Epithelial cell of prostate (primary cell): ENCODE data around the gene LAMB1.
"Not testable (repeated sequence)": the region's sequence is repeated elsewhere in the genome, so short reads cannot be mapped to it uniquely, and the experiment has no call there.

ENCODE experiments used
- DNase-seq: peaks from one replicate; pipeline ENCODE4 v3.0.0-alpha.2; 2011; ENCODE audit warnings: low read depth, low spot score
- H3K27ac ChIP-seq: fragments of 450-650 bp; 2 replicates; pipeline ENCODE4 v1.5.1; 2017; ENCODE audit warnings: mild to moderate bottlenecking

LAMB1 gene

DNA sequence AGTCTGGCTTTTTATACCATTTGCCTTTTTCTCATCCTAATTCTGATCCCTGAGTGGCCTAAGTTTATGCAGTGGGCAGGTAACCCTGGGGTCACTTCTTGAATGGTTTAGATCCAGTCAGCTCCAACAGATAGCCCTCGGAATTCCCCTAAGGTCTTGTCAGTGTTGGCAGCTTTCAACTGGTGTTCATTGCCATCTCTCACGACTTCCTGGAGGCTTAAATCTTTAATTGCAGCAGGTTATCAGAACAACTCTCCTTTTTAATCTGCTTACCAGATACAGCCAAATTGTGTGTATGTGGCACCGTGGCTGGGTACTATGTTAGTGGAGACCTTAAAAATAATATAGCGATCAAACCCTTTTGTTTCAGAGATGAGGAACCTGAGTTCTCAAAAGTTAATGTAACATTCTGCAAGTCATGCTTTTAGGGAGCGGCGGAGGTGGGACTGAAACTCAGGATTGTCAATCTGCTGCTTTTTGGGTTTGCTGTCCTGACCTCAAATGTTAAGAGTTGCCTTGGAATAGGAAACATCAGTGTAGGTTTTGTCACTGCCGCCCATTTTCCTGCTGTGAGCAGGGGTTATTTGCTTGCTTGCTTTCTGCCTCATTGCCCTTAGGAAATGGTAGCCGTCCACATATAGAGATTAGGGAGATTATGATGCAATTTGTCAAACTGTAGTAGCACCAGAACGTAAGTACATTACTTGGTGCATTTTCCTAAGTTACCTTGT is 111.2 kb downstream of the LAMB1 start:
- DNase-seq = no peak
- peak overlapping the region; percentile 77 for H3K27ac ChIP-seq

DNA sequence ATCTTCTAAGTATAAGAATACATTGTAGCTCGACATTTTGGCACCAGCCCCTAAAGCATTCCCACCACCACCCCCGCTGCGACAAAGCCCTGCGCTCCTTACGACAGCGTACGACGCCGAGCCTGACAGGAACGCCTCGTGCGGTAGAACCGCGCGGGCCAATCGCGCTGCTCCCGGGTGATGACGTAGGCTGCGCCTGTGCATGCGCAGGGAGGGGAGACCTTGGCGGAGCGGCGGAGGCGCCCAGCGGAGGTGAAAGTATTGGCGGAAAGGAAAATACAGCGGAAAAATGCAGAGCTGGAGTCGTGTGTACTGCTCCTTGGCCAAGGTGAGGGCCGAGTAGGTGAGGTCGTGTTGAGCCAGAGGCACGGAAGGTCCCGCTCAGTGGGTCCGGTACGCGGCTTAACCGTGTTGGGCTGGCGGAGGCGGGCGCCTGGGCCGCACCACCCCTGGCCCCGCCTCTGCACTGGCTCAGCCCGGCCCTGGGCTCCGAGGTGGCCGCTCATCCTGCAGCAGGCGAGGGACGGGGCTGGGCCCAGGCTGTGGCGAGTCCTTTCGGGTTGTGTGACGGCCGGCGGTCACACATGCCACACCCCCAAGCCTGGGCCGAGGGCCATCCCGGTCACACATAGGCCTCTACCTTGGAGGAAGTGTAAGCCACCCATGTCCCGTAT is 111.9 kb downstream of the LAMB1 start, which contains the start of gene DLD:
Gene DLD (plus strand): TSS at position 222 of the 674 bp plus-strand sequence. CDS start 68 bp downstream, at position 290.
- DNase-seq = peak; percentile 39
- peak within 1 kb of the TSS; percentile 77 for H3K27ac ChIP-seq

DNA sequence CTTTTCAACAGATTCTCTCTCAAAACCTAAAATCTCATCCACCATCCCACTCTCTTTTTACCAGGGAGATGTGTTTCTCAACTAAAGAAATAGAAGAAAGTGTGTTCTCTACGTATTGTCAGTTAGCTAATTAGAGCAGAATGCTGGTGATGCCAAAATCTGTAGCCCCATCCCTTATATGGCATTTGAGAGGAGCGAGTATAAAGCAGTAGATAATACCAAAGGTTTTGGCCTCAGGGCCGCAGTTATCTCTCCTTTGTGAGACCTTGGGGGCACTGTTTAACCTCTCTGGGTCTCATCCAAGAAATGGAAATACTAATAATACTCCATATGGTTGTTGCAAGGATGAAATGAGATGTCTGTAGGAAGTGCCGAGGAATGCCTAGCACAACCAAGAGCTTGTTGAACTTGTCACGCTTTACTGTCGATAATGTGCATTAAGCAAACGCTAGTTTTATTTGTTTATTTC is 112.4 kb downstream of the LAMB1 start:
- peak overlapping the region; percentile 77 for H3K27ac ChIP-seq
- no peak for DNase-seq

DNA sequence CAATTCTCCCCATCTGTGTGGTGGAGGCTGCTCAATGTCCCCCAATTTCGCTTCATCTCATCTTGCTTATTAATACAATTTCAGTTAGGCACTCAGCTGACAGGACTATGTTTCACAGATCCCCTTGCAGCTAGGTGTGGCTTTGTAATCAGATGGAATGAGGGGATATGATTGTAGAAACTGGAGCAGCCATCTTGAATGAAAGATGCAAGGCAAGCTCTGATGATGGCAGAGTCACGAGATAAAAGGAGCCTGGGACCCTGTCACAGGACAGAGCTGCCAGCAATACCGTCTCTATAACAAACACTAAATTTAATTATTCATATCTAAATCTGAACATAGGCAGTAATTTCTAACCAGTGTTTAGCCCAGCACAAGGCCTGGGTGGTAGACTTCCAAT is 113.0 kb downstream of the LAMB1 start:
- H3K27ac ChIP-seq = no peak overlapping the region
- no peak for DNase-seq

DNA sequence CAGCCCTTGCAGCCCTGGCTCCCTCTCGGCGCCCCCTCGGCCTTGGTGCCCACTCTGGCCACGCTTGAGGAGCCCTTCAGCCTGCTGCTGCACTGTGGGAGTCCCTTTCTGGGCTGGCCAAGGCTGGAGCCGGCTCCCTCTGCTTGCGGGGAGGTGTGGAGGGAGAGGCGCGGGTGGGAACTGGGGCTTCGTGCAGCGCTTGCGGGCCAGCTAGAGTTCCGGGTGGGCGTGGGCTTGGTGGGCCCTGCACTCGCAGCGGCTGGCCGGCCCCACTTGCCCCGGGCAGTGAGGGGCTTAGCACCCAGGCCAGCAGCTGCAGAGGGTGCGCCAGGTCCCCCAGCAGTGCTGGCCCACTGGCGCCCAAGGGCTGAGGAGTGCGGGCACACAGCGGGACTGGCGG is 115.1 kb downstream of the LAMB1 start:
- not testable (repeated sequence) for DNase-seq

DNA sequence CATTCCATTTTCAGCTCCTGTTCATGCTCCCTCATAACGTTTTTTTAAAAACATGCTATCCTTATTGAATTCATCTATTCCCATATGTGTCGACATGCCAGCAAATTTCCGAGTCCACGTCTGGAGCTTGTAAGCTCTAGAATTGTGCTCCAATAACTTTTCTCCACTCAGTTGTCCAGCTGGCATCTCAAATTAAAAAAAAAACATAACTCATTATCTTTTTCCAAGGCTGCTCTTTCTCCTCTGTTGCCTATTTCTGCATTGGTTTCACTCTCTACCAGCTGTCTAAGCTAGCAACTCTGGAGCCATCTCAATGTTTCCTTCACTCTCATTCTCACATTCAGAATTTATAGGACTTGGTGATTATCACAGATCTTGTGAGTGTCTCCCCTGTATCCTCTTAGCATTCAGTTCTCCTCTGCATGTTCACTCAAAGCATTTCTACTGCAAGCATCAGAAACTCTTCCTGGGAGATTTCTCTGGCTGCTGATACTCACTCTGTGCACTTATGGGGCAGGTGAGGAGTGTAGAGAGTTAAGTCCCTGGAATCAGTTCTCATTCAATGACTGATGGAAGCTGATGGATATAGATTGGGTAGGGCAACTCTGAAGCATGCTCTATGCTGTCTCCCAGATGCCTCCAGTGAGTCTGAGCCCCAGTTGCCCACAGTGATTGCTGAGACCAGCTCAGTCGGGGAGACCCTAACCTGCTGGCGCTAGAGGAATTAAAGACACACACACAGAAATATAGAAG is 118.7 kb downstream of the LAMB1 start:
- H3K27ac ChIP-seq = no peak overlapping the region
- no peak for DNase-seq

More for the DNA sequence above, 115.1 kb downstream of the LAMB1 start:
- H3K27ac ChIP-seq = not testable (repeated sequence)

DNA sequence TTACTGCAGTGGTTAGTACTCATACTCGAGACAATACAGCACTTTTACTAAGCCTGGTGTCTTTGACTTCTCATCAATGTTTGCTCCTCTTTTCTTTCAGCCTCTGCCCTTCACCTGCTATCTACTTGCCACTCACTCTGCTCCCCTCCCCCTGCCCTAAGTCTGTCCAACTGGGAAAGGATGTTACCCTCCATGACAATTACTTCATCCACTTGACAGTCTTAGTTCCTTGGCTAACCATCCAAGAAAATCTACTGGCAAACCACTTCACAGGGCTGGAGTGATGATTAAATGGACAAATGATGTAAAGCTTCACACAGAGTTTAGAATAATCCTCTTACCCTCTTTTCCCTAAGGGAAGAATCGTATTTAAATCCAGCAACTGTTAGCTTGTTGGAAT is 120.2 kb downstream of the LAMB1 start:
- no peak for DNase-seq
- H3K27ac ChIP-seq = no peak overlapping the region

DNA sequence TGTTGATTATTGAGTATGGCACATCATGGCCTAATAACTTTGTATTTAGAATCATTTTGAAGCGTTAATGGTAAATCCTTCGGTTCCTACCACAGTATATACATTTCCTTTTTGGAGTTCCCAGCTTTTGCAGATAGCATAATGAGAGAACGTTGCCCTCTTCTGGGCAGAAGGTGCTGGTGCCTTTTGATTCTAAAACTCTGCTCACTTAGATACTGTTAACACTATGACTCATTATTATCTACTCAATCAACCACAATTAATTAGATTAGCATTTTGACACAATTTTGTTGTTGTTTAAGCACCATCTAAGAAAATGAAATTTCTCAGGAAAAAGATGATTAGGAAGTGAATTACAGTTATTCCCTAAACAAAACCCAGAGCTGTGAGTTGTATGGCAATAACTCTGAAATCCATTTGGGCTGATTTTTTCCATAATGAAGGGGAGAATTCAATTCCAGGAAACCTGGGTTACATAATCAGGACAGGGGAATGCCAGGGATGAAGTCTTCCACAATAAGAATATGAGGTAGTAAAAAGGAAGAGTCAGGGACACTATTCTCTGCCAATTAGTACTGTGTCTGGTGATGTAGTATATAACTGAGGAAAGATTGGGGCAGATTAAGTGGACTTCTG is 123.4 kb downstream of the LAMB1 start:
- no peak overlapping the region for H3K27ac ChIP-seq
- no peak for DNase-seq

DNA sequence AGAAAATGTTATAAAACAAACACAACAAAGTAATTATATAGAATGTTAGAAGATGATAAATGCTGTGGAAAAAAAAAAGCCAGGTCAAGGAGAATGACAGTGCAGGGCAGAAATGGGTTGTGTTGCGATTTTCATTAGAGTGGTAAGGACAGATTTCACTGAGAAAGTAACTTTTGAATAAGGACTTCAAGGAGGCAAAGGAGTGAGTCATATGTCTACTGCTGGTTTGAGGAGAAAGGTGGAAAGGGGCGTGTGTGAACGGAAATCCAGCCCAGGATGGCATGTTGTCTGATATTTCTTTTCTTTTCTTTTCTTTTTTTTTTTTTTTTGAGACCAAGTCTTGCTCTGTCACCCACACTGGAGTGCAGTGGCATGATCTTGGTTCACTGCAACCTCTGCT is 124.3 kb downstream of the LAMB1 start:
- DNase-seq = no peak
- H3K27ac ChIP-seq = no peak overlapping the region

DNA sequence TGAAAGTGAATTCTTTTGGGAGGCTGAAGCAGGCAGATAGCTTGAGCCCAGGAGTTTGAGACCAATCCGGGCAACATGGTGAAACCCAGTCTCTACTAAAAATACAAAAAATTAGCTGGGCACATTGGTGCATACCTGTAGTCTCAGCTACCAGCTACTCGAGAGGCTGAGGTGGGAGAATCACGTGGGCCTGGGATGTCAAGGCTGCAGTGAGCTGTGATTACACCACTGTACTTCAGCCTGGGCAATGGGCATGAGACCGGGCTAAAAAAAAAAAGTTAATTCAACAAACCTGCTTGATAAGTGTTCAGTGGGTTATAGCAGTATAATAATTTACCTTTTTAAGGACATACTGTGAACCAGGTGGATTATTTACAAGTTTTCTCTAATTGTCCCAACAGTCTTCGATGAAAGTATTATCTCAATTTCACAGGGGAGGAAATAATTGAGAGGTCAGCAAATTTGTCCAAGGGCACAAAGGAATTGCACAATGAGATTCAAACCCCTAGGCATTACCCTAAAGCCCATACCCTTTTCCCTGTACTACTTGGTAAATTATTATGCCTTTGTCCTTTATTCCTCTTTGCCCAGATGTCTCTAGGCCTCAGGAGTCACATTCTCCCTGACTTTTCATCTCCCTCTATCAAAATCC is 125.1 kb downstream of the LAMB1 start:
- DNase-seq = no peak
- H3K27ac ChIP-seq = no peak overlapping the region

DNA sequence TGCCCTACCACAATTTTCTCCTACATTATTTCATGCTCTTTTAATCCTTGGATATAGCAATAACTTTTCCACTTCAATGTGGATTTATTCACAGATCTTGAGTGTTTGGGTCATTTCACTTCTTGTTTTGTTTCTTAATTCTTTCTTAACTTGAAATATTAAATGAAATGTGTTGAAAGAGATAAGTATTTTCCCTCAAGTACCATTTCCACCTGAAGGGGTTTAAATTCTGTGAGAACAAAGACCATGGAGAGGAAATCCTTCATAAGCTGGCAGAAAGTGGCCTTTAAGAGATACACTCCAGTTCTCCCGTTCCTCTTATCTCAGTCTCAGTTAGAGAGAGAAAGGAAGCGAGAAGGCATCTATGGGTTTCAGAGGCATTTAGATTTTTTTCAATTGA is 126.0 kb downstream of the LAMB1 start:
- H3K27ac ChIP-seq = no peak overlapping the region
- no peak for DNase-seq

DNA sequence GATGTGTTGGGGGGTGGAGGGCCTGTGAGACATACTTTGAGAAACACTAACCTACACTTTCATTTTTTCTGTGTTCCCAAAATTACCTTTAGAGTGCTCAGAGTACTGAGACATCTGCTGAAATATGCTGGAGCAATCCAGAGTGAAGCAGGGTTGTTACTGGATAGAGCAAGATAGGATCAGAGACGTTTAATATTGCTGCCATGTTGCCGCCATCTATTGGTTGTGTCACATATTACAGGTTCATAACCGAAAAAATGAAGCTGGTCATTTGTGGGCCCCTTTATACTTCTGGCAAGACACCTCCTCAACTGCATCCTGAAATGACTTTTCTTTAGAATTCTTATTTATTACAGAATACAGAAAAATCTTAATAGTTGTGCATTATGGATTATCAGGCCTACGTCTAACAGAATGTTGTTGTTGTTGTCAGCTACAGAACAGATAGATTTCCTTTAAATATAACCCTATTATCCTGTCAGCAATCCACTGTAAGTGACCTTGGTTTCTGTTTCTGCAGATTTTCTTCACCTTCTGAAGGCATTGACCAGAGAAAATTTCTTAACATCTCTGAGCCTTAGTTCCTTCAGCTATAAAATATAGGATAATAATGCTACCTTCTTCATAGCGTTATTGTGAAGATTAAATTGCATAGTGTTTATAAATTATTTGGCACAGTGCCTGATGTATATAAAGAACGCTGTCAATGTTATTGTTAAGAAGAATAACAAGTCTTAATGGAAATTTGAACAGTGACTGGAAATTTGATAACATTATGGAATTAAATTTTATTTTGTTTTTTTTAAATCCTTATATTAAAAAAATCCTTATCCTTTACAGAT is 128.1 kb downstream of the LAMB1 start:
- no peak for DNase-seq
- H3K27ac ChIP-seq = no peak overlapping the region

DNA sequence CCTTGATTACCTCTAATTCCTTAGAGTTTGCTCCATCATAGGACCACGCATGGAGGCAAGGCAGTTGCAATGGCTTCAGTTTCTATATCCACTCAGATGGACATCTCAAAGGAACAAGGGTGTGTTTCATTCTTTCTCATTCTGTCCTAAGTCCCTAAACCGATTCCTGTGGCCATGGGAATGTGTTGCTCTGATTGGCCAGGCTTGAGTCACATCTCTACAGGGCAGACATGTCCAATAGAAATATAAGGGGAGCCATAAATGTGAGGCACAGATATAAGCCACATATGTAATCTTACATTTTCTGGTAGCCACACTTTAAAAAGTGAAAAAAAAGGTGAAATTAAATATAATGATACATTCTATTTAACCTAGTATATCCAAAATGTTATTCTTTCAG is 128.8 kb downstream of the LAMB1 start:
- no peak overlapping the region for H3K27ac ChIP-seq
- no peak for DNase-seq
